Measurements from ENCODE around the gene ETF1. TPM values are rescaled to one million over a fixed set of nuclear protein-coding genes. Genes with fewer than 3 reads are reported as not detected.

Gene ETF1
- total RNA-seq, 4 donors from 2014 or later = 39.8 to 66.6 (median 54.1) TPM

- 27 to 33% methylated on average over 9 of the region's 9 CpGs for WGBS, 2 donors (ENCODE audit: low coverage in 1 of 2)
- intact Hi-C loops (cut with DNase I; ENCODE audit: low total_unique reads) = loop anchor here (10.0 kb wide), 1 partner anchor 721 kb away; the partner anchor contains the start of gene MATR3
Observed at GRCh38 chr5:138573949-138574670, 31.1 kb upstream of the ETF1 start.

GRCh38 chr5:138573223-138573622 is 30.2 kb upstream of the ETF1 start:
- DNase-seq = no peak
- WGBS, 2 donors (ENCODE audit: low coverage in 1 of 2) = 81% methylated on average over 8 of the region's 8 CpGs; no CpG with 5 or more reads in 1 of the 2 donors
- no peak for TF ChIP-seq POLR2A (IDR thresholded peaks at IDR 0.05)
- TF ChIP-seq EP300 (IDR thresholded peaks at IDR 0.05; ENCODE audit: low read depth) = no peak
- TF ChIP-seq, protein P1, sequence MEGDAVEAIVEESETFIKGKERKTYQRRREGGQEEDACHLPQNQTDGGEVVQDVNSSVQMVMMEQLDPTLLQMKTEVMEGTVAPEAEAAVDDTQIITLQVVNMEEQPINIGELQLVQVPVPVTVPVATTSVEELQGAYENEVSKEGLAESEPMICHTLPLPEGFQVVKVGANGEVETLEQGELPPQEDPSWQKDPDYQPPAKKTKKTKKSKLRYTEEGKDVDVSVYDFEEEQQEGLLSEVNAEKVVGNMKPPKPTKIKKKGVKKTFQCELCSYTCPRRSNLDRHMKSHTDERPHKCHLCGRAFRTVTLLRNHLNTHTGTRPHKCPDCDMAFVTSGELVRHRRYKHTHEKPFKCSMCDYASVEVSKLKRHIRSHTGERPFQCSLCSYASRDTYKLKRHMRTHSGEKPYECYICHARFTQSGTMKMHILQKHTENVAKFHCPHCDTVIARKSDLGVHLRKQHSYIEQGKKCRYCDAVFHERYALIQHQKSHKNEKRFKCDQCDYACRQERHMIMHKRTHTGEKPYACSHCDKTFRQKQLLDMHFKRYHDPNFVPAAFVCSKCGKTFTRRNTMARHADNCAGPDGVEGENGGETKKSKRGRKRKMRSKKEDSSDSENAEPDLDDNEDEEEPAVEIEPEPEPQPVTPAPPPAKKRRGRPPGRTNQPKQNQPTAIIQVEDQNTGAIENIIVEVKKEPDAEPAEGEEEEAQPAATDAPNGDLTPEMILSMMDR (IDR thresholded peaks at IDR 0.05) = no peak
- no peak for TF ChIP-seq POLR2AphosphoS5 (IDR thresholded peaks at IDR 0.05)
- Histone ChIP-seq H3K4me3 (no peak overlapping the region), H3K27ac (peak overlapping the region in 1 of 4 donors; percentile 95), H3K27me3 (no peaks in the 10 kb centered on the region), H3K36me3 (peaks cover 0 to 51% (median 22%) of the 10 kb centered on the region in 4 donors), H3K9me3 (no peaks in the 10 kb centered on the region), H3K4me1 (peaks cover 3 to 32% (median 14%) of the 10 kb centered on the region in 4 donors)
- in situ Hi-C loops (cut with MboI; ENCODE audit: low pct_ligation_motif_present in 1 of 4, low pct_unique_long_range_greater_than_20kb in 1 of 4, low sequenced_read_pairs in 3 of 4) = no loop called here
- intact Hi-C loops (cut with DNase I; ENCODE audit: low total_unique reads) = loop anchor here (10.0 kb wide), 1 partner anchor 722 kb away; the partner anchor contains the start of gene MATR3

More at GRCh38 chr5:138573949-138574670, 31.1 kb upstream of the ETF1 start:
- TF ChIP-seq EP300 (IDR thresholded peaks at IDR 0.05; ENCODE audit: low read depth) (no peak), POLR2AphosphoS5 (IDR thresholded peaks at IDR 0.05) (no peak), POLR2A (IDR thresholded peaks at IDR 0.05) (no peak)
- in situ Hi-C loops (cut with MboI; ENCODE audit: low pct_ligation_motif_present in 1 of 4, low pct_unique_long_range_greater_than_20kb in 1 of 4, low sequenced_read_pairs in 3 of 4) = no loop called here
- peaks cover 3 to 27% (median 14%) of the 10 kb centered on the region in 4 donors for H3K4me1 ChIP-seq
- no peak for DNase-seq
- H3K36me3 ChIP-seq = peaks cover 0 to 42% (median 17%) of the 10 kb centered on the region in 4 donors
- no peaks in the 10 kb centered on the region for H3K27me3 ChIP-seq
- peak overlapping the region; percentile 79 to 97 (median 87) for H3K4me3 ChIP-seq
- H3K9me3 ChIP-seq = no peaks in the 10 kb centered on the region
- peak overlapping the region; percentile 95 to 100 (median 98) for H3K27ac ChIP-seq

DNA sequence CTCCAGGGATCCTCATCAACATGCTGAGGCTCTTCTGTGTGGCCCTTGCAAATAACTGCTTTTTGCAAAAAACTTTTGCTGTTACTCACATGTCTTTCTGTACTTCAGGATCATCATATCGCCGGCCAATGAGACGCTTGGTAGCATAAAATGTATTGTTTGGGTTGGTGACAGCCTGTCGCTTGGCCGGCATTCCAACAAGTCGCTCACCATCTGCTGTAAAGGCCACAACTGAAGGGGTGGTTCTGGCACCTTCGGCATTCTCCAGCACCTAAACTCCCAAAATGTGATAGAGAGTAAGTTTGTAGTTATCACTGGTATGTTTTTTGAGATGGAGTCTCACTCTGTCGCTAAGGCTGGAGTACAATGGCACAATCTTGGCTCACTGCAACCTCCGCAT is 27.8 kb upstream of the ETF1 start:
- intact Hi-C loops (cut with DNase I; ENCODE audit: low total_unique reads) = loop anchor here (10.0 kb wide), 1 partner anchor 724 kb away; the partner anchor contains the start of gene MATR3
- Histone ChIP-seq H3K27ac (no peak overlapping the region), H3K36me3 (peaks cover 0 to 72% (median 33%) of the 10 kb centered on the region in 4 donors), H3K4me3 (no peak overlapping the region), H3K9me3 (no peaks in the 10 kb centered on the region), H3K27me3 (no peaks in the 10 kb centered on the region), H3K4me1 (peaks cover 0 to 27% (median 10%) of the 10 kb centered on the region in 4 donors)
- TF ChIP-seq POLR2A (IDR thresholded peaks at IDR 0.05) (no peak), EP300 (IDR thresholded peaks at IDR 0.05; ENCODE audit: low read depth) (no peak), POLR2AphosphoS5 (IDR thresholded peaks at IDR 0.05) (no peak)
- TF ChIP-seq, protein P1 (IDR thresholded peaks at IDR 0.05) = no peak
- in situ Hi-C loops (cut with MboI; ENCODE audit: low pct_ligation_motif_present in 1 of 4, low pct_unique_long_range_greater_than_20kb in 1 of 4, low sequenced_read_pairs in 3 of 4) = no loop called here
- 97% methylated on average over 9 of the region's 9 CpGs; no CpG with 5 or more reads in 1 of the 2 donors for WGBS, 2 donors (ENCODE audit: low coverage in 1 of 2)
- no peak for DNase-seq

DNA sequence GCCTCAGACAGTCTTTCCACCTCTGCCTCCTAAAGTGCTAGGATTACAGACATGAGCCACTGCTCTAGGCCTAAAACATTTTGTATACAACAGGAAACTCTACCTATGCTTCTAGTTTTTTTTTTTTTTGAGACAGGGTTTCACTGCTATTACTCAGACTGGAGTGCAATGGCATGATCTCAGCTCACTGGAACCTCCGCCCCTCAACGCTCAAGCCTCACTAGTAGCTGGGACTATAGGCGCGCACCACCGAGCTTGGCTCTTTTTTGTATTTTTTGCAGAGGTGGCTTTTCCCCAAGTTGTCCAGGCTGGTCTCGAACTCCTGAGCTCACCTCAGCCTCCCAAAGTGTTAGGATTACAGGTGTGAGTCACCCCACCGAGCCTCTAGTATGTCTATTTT is 26.7 kb upstream of the ETF1 start:
- Histone ChIP-seq H3K36me3 (peaks cover 0 to 83% (median 38%) of the 10 kb centered on the region in 4 donors), H3K27me3 (no peaks in the 10 kb centered on the region), H3K27ac (no peak overlapping the region), H3K4me3 (no peak overlapping the region), H3K9me3 (no peaks in the 10 kb centered on the region), H3K4me1 (peaks cover 0 to 26% (median 9%) of the 10 kb centered on the region in 4 donors)
- TF ChIP-seq EP300 (IDR thresholded peaks at IDR 0.05; ENCODE audit: low read depth) (no peak), POLR2A (IDR thresholded peaks at IDR 0.05) (no peak), POLR2AphosphoS5 (IDR thresholded peaks at IDR 0.05) (no peak)
- TF ChIP-seq, protein P1 (IDR thresholded peaks at IDR 0.05) = no peak
- in situ Hi-C loops (cut with MboI; ENCODE audit: low pct_ligation_motif_present in 1 of 4, low pct_unique_long_range_greater_than_20kb in 1 of 4, low sequenced_read_pairs in 3 of 4) = no loop called here
- 93 to 100% methylated on average over 1 to 7 of the region's 7 CpGs for WGBS, 2 donors (ENCODE audit: low coverage in 1 of 2)
- DNase-seq = no peak
- intact Hi-C loops (cut with DNase I; ENCODE audit: low total_unique reads) = loop anchor here (10.0 kb wide), 1 partner anchor 725 kb away; the partner anchor contains the start of gene MATR3
